ENCODE data around the gene FOSL1. TPM values are rescaled to one million over a fixed set of nuclear protein-coding genes. Genes with fewer than 3 reads are reported as not detected.
A peak's percentile ranks its signal among the peaks of the same experiment; 100 is the strongest.
"Not testable (repeated sequence)": the region's sequence is repeated elsewhere in the genome, so short reads cannot be mapped to it uniquely, and the experiment has no call there.

The FOSL1 gene
- total RNA-seq, 2 donors from 2014 or later: 1.8 TPM; not detected in 1

GRCh38 chr11:65849366-65849765, 50.8 kb downstream of the FOSL1 start:
- peaks cover 35% of the 10 kb centered on the region for H3K36me3 ChIP-seq (ENCODE audit: control insufficient read depth, insufficient read depth, low read length)
- Mint-ChIP-seq H3K4me3 (no peak overlapping the region), H3K36me3 (ENCODE audit: low read depth) (peaks cover 33% of the 10 kb centered on the region), H3K9me3 (no peaks in the 10 kb centered on the region), H3K27me3 (ENCODE audit: insufficient read depth) (peaks cover 12% of the 10 kb centered on the region), H3K4me1 (no peaks in the 10 kb centered on the region), H3K27ac (no peak overlapping the region)
- 80% methylated on average over 6 to 8 of the region's 8 CpGs for WGBS, 2 experiments (ENCODE audit: insufficient coverage in 1 of 2, insufficient read length in 1 of 2)
- no peak for TF ChIP-seq CTCF (conservative IDR thresholded peaks at IDR 0.05)
- H3K27me3 ChIP-seq (ENCODE audit: control insufficient read depth, insufficient read depth, low read length, poor library complexity, severe bottlenecking): no peaks in the 10 kb centered on the region
- H3K9me3 ChIP-seq (ENCODE audit: control insufficient read depth, low read length): peaks cover 7% of the 10 kb centered on the region
- peak; percentile 65 for DNase-seq
- H3K4me1 ChIP-seq (ENCODE audit: control insufficient read depth, insufficient read depth, low read length): no peaks in the 10 kb centered on the region
- no peak overlapping the region for H3K27ac ChIP-seq (ENCODE audit: low read depth, low read length)
- H3K4me3 ChIP-seq (ENCODE audit: low read length): no peak overlapping the region
- no peak overlapping the region for H3K9ac ChIP-seq (ENCODE audit: extremely low read depth, low read length, poor library complexity, severe bottlenecking)

- peaks cover 26% of the 10 kb centered on the region for H3K36me3 Mint-ChIP-seq (ENCODE audit: low read depth)
- H3K9me3 Mint-ChIP-seq; H3K9me3 ChIP-seq (ENCODE audit: control insufficient read depth, low read length); H3K4me3 ChIP-seq (ENCODE audit: low read length); H3K4me1 ChIP-seq (ENCODE audit: control insufficient read depth, insufficient read depth, low read length); H3K27ac ChIP-seq (ENCODE audit: low read depth, low read length); H3K4me3 Mint-ChIP-seq; H3K9ac ChIP-seq (ENCODE audit: extremely low read depth, low read length, poor library complexity, severe bottlenecking); H3K4me1 Mint-ChIP-seq; DNase-seq; H3K27me3 ChIP-seq (ENCODE audit: control insufficient read depth, insufficient read depth, low read length, poor library complexity, severe bottlenecking); H3K27ac Mint-ChIP-seq: not testable (repeated sequence)
- H3K27me3 Mint-ChIP-seq (ENCODE audit: insufficient read depth): peaks cover 12% of the 10 kb centered on the region
- WGBS, 2 experiments (ENCODE audit: insufficient coverage in 1 of 2, insufficient read length in 1 of 2): 74 to 92% methylated on average over 6 to 7 of the region's 7 CpGs
- peaks cover 28% of the 10 kb centered on the region for H3K36me3 ChIP-seq (ENCODE audit: control insufficient read depth, insufficient read depth, low read length)
These were observed 51.5 kb downstream of the FOSL1 start for GRCh38 chr11:65848693-65849092.

- 80 to 91% methylated on average over 3 of the region's 3 CpGs for WGBS, 2 experiments (ENCODE audit: insufficient coverage in 1 of 2, insufficient read length in 1 of 2)
- H3K4me1 Mint-ChIP-seq: peaks cover 4% of the 10 kb centered on the region
- peaks cover 12% of the 10 kb centered on the region for H3K27me3 Mint-ChIP-seq (ENCODE audit: insufficient read depth)
- no peak for DNase-seq
- TF ChIP-seq CTCF (conservative IDR thresholded peaks at IDR 0.05): no peak
- no peak overlapping the region for H3K4me3 Mint-ChIP-seq
- Histone ChIP-seq H3K27ac (ENCODE audit: low read depth, low read length) (no peak overlapping the region), H3K9ac (ENCODE audit: extremely low read depth, low read length, poor library complexity, severe bottlenecking) (no peak overlapping the region), H3K4me3 (ENCODE audit: low read length) (no peak overlapping the region), H3K4me1 (ENCODE audit: control insufficient read depth, insufficient read depth, low read length) (peaks cover 5% of the 10 kb centered on the region), H3K36me3 (ENCODE audit: control insufficient read depth, insufficient read depth, low read length) (peaks cover 19% of the 10 kb centered on the region), H3K27me3 (ENCODE audit: control insufficient read depth, insufficient read depth, low read length, poor library complexity, severe bottlenecking) (no peaks in the 10 kb centered on the region), H3K9me3 (ENCODE audit: control insufficient read depth, low read length) (peaks cover 7% of the 10 kb centered on the region)
- H3K27ac Mint-ChIP-seq: no peak overlapping the region
- H3K36me3 Mint-ChIP-seq (ENCODE audit: low read depth): peaks cover 17% of the 10 kb centered on the region
- no peaks in the 10 kb centered on the region for H3K9me3 Mint-ChIP-seq
These were observed 52.4 kb downstream of the FOSL1 start for GRCh38 chr11:65847746-65848145.

GRCh38 chr11:65844231-65844872, 55.8 kb downstream of the FOSL1 start:
- no peak overlapping the region for H3K9ac ChIP-seq (ENCODE audit: extremely low read depth, low read length, poor library complexity, severe bottlenecking)
- 93% methylated on average over 9 to 10 of the region's 10 CpGs for WGBS, 2 experiments (ENCODE audit: insufficient coverage in 1 of 2, insufficient read length in 1 of 2)
- no peaks in the 10 kb centered on the region for H3K27me3 ChIP-seq (ENCODE audit: control insufficient read depth, insufficient read depth, low read length, poor library complexity, severe bottlenecking)
- H3K9me3 ChIP-seq (ENCODE audit: control insufficient read depth, low read length): no peaks in the 10 kb centered on the region
- H3K27ac ChIP-seq (ENCODE audit: low read depth, low read length): no peak overlapping the region
- Mint-ChIP-seq H3K36me3 (ENCODE audit: low read depth) (no peaks in the 10 kb centered on the region), H3K27ac (no peak overlapping the region), H3K4me1 (peaks cover 4% of the 10 kb centered on the region), H3K9me3 (no peaks in the 10 kb centered on the region), H3K27me3 (ENCODE audit: insufficient read depth) (peaks cover 12% of the 10 kb centered on the region), H3K4me3 (no peak overlapping the region)
- peaks cover 5% of the 10 kb centered on the region for H3K4me1 ChIP-seq (ENCODE audit: control insufficient read depth, insufficient read depth, low read length)
- no peaks in the 10 kb centered on the region for H3K36me3 ChIP-seq (ENCODE audit: control insufficient read depth, insufficient read depth, low read length)
- TF ChIP-seq CTCF (conservative IDR thresholded peaks at IDR 0.05): no peak
- no peak for DNase-seq
- no peak overlapping the region for H3K4me3 ChIP-seq (ENCODE audit: low read length)

All from endodermal cell (in vitro differentiated cells).